Activated CD8-positive, alpha-beta memory T cell treated with anti-CD3 and anti-CD28 coated beads, Interleukin-2, amount 10 ng/mL, durations not matched to agents 7 days and 5 days (primary cell): Measurements from ENCODE around the gene EBF4. TPM values are rescaled to one million over a fixed set of nuclear protein-coding genes. Genes with fewer than 3 reads are reported as not detected.

Experiments used
- ATAC-seq: fragments of 150-1000 bp; cut with Tn5 transposase; one replicate; pipeline ENCODE4 v1.10.0; 2021; ENCODE audit warnings: moderate library complexity
- CTCF ChIA-PET: fragments of 350-600 bp; sonication (Branson Sonifier 250); formaldehyde crosslinking; loops from one replicate; lab custom pipeline; 2021; ENCODE audit warnings: antibody characterized with exemption; lab: Charles Lee
- DNase-seq: peaks from one replicate; pipeline ENCODE4 v3.0.0-alpha.2; 2020
- H3K27ac Mint-ChIP-seq: one replicate; pipeline ENCODE4 v1.8.0; 2021; ENCODE audit warnings: mild to moderate bottlenecking, mixed read lengths
- H3K27me3 Mint-ChIP-seq: one replicate; pipeline ENCODE4 v1.8.0; 2021; ENCODE audit warnings: mixed read lengths
- H3K36me3 Mint-ChIP-seq: one replicate; pipeline ENCODE4 v1.8.0; 2021; ENCODE audit warnings: mild to moderate bottlenecking, mixed read lengths
- H3K4me1 Mint-ChIP-seq: one replicate; pipeline ENCODE4 v1.8.0; 2021; ENCODE audit warnings: mixed read lengths
- H3K4me3 Mint-ChIP-seq: one replicate; pipeline ENCODE4 v1.8.0; 2021; ENCODE audit warnings: mild to moderate bottlenecking, moderate library complexity, mixed read lengths
- H3K9me3 Mint-ChIP-seq: one replicate; pipeline ENCODE4 v1.8.0; 2022; ENCODE audit warnings: low read depth, mixed read lengths
- total RNA-seq, 2 experiments: library from RNA; stranded (reverse); gene quantifications; one replicate each; pipeline ENCODE4 v1.2.3, GENCODE V29; 2021

Gene EBF4
- total RNA-seq, 2 experiments from 2014 or later = 1.3 to 3.1 TPM

- Mint-ChIP-seq H3K36me3 (no peaks in the 10 kb centered on the region), H3K4me1 (no peaks in the 10 kb centered on the region), H3K4me3 (no peak overlapping the region), H3K9me3 (no peaks in the 10 kb centered on the region), H3K27me3 (peaks cover 40% of the 10 kb centered on the region), H3K27ac (no peak overlapping the region)
- CTCF ChIA-PET = interaction anchor here (0.8 to 0.9 kb wide), 2 partner anchors 9 to 55 kb away, joined by 3 read pairs; no protein-coding TSS in a partner anchor
- ATAC-seq = no peak
- peak; percentile 36 for DNase-seq
Observed at GRCh38 chr20:2697768-2698167, 5.2 kb downstream of the EBF4 start.

- DNase-seq = peak; percentile 34
- peaks cover 40% of the 10 kb centered on the region for H3K27me3 Mint-ChIP-seq
- no peaks in the 10 kb centered on the region for H3K9me3 Mint-ChIP-seq
- H3K4me1 Mint-ChIP-seq = no peaks in the 10 kb centered on the region
- H3K36me3 Mint-ChIP-seq = no peaks in the 10 kb centered on the region
- CTCF ChIA-PET = interaction anchor here (0.9 to 2.5 kb wide), 3 partner anchors 10 to 43 kb away, joined by 3 to 9 read pairs (median 3); no protein-coding TSS in a partner anchor
- H3K27ac Mint-ChIP-seq = no peak overlapping the region
- no peak for ATAC-seq
- no peak overlapping the region for H3K4me3 Mint-ChIP-seq
Observed at GRCh38 chr20:2698186-2698817, 5.7 kb downstream of the EBF4 start.

DNA sequence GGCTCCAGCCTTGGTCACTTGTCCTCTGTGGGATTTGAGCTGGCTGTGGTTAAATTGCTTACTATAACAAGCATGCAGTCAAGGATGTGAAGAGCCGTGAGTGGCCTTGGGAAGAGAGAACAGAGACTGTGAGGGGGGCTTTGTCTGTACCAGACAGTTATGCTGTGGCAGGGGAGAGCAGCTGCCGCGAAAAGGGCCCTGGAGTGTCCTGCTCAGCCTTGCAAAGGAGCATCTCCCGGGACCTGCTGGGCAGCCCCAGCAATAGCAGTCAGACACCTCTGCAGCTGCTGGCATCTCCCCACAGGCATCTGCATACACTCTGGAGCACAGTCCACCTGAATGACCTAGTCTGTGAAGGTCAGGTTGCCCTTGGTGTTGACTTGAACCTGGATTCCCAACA lies 6.3 kb downstream of the EBF4 start:
- DNase-seq = peak; percentile 35
- Mint-ChIP-seq H3K4me3 (no peak overlapping the region), H3K27ac (no peak overlapping the region), H3K27me3 (peaks cover 39% of the 10 kb centered on the region), H3K9me3 (no peaks in the 10 kb centered on the region), H3K36me3 (no peaks in the 10 kb centered on the region), H3K4me1 (no peaks in the 10 kb centered on the region)
- CTCF ChIA-PET = interaction anchor here (0.9 to 2.5 kb wide), 4 partner anchors 11 to 45 kb away, joined by 3 to 9 read pairs (median 3); no protein-coding TSS in a partner anchor
- ATAC-seq = no peak

GRCh38 chr20:2699775-2700413 lies 7.3 kb downstream of the EBF4 start:
- DNase-seq = peak; percentile 35
- no peak for ATAC-seq
- CTCF ChIA-PET = interaction anchor here (1.1 to 2.5 kb wide), 3 partner anchors 12 to 53 kb away, joined by 3 to 9 read pairs (median 6); no protein-coding TSS in a partner anchor
- Mint-ChIP-seq H3K36me3 (no peaks in the 10 kb centered on the region), H3K27ac (no peak overlapping the region), H3K4me3 (no peak overlapping the region), H3K27me3 (peaks cover 29% of the 10 kb centered on the region), H3K4me1 (no peaks in the 10 kb centered on the region), H3K9me3 (no peaks in the 10 kb centered on the region)

DNA sequence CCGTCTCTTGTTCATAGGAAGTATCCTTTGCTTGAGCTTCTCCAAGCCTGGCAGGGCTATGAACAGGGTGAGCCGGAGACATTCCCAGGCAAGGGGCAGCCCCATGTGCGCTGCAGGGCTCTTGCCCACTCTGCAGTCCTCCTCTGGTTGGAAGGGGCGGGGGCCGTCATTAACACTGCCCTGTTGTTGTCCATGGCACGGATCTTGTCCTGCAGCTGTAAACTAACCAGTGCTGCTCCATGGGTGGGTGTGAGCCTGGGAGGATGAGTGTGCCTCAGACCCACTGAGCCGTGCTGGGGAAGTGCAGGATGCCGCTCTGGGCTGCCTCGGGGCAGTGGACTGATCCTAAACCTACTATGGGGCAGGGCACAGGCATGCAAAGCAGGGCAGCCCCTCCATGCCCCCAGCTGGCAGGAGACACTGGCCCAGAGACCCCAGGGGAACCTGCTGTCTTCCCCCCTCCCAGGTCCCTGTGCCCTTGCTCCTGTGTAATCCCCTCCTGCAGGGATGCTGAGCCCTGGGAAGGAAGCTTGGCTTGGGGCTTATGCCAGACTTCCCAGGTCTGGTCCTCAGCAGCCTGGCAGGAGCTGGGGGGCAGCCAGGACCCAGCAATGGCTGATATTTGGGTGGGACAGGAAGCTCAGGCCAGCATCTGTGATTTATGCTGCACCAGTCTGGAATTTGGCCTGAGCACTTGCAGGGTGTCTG lies 8.5 kb downstream of the EBF4 start:
- ATAC-seq (no peak), DNase-seq (no peak)
- Mint-ChIP-seq H3K4me1 (peaks cover 2% of the 10 kb centered on the region), H3K27me3 (peaks cover 17% of the 10 kb centered on the region), H3K9me3 (no peaks in the 10 kb centered on the region), H3K27ac (no peak overlapping the region), H3K36me3 (no peaks in the 10 kb centered on the region), H3K4me3 (no peak overlapping the region)
- CTCF ChIA-PET = interaction anchor here (1.6 to 2.5 kb wide), 4 partner anchors 13 to 52 kb away, joined by 4 to 9 read pairs (median 7); no protein-coding TSS in a partner anchor

GRCh38 chr20:2701671-2702081 lies 9.1 kb downstream of the EBF4 start:
- CTCF ChIA-PET = interaction anchor here (0.5 to 1.7 kb wide), 5 partner anchors 12 to 51 kb away, joined by 3 to 8 read pairs (median 4); no protein-coding TSS in a partner anchor
- no peak overlapping the region for H3K4me3 Mint-ChIP-seq
- no peak overlapping the region for H3K27ac Mint-ChIP-seq

DNA sequence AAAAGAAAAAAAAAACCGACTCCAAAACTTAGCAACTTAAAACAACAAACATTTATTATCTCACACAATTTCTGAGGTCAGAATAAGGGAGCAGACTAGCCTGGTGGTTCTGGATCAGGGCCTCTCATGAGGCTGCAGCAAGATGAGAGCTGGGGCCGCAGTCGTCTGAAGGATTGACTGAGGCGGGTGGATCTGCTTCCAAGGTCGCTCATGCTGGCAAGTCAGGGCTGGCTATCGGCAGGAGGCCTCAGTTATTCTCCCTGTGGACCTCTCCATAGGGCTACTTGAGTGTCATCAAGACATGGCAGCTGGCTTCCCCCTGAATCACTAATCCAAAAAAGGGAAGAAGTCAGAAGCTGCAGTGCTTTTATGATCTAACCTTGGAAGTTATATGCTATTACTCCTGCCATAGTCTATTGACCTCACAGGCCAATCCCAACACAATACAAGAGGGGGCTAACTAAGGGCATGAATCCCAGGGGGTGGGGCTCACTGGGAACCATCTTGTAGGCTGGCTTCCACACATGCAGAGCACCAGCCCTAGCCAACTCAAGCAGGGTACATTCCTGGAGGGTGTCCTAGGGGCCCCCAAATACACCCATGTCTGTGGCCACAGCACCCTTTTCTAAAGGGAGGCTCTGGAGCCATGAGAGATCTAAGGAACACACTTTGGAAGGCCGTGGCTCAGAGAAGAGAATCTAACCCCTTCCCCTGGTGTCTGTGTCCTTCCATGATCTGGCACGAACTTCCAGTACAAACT lies 11.3 kb downstream of the EBF4 start:
- H3K27me3 Mint-ChIP-seq = peaks cover 6% of the 10 kb centered on the region
- peaks cover 16% of the 10 kb centered on the region for H3K4me1 Mint-ChIP-seq
- no peak for ATAC-seq
- H3K4me3 Mint-ChIP-seq = no peak overlapping the region
- CTCF ChIA-PET = interaction anchor here (1.3 kb wide), 1 partner anchor 50 kb away, joined by 3 read pairs; no protein-coding TSS in a partner anchor
- no peak overlapping the region for H3K27ac Mint-ChIP-seq
- no peaks in the 10 kb centered on the region for H3K36me3 Mint-ChIP-seq
- no peaks in the 10 kb centered on the region for H3K9me3 Mint-ChIP-seq
- DNase-seq = no peak

More at GRCh38 chr20:2701671-2702081, 9.1 kb downstream of the EBF4 start:
- Mint-ChIP-seq H3K9me3 (no peaks in the 10 kb centered on the region), H3K4me1 (peaks cover 8% of the 10 kb centered on the region), H3K36me3 (no peaks in the 10 kb centered on the region), H3K27me3 (peaks cover 16% of the 10 kb centered on the region)
- DNase-seq (peak; percentile 39), ATAC-seq (no peak)

DNA sequence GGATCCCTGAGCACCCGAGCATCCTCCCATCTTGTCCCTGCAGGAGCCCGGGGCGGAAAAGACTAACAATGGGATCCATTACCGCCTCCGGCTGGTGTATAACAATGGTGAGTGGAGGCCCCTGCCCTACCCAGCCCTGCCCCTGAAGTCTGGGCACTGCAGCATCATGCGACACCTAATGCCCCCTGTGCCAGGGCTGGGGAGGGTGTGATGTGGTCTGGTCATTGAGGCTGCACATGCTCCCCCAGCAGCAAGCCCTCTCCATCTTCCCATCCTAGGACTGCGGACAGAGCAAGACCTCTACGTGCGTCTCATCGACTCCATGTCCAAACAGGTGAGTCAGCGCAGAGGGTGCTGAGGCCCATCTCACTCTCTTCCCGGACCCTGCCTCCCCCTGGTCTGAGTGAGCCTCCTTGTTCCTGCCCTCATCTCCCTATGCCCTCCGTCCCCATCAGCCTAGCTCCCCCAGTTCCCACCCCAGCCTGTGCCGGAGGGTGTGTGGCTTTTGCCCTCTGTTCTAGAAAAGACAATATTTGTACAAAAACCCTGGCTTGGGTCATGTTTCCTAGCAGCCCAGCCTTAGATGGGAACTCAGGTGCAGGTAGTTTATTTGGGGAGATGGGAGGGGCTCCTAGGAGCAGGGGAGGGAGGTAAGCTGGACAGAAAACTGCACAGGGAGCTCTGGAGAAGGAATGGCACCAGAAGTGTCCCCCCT lies 13.5 kb downstream of the EBF4 start:
- no peaks in the 10 kb centered on the region for H3K36me3 Mint-ChIP-seq
- H3K9me3 Mint-ChIP-seq = no peaks in the 10 kb centered on the region
- ATAC-seq = no peak
- peaks cover 8% of the 10 kb centered on the region for H3K27me3 Mint-ChIP-seq
- CTCF ChIA-PET = interaction anchor here (0.6 to 2.1 kb wide), 6 partner anchors 9 to 238 kb away, joined by 3 to 11 read pairs (median 6); no protein-coding TSS in a partner anchor
- H3K4me1 Mint-ChIP-seq = peaks cover 19% of the 10 kb centered on the region
- H3K4me3 Mint-ChIP-seq = no peak overlapping the region
- DNase-seq = no peak
- H3K27ac Mint-ChIP-seq = no peak overlapping the region

DNA sequence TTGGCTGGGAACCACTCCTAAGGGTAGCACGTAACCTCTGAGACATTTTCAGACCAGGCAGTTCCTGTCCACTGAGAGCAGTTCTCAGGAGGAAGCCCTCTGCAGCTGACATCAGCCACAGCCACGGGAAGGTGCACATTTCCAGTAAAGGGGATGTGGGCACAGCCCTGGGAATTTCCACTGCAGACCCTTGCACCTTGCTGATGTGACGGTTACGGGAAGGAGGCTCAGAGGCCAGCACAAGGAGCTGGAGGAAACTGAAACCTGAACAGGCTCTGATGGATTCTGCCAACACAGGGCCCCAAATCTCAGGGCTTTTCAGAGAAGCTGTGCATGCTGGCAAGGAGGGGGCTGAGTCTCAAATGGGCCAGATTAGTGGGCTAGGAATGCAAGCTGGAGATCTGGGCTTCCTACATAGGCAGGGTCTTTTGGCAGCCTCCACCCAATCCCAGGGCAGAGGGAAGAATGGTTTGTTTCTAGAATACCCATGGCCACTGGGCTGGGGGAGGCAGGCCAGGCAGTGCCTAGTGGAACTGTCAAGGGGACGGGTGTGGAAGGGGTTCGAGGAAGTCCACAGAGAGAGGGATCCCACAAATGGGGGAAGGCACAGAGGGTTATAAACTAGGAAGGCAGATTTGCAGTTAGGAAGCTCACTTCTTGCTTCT lies 14.2 kb downstream of the EBF4 start:
- peak; percentile 57 for DNase-seq
- no peaks in the 10 kb centered on the region for H3K36me3 Mint-ChIP-seq
- no peak overlapping the region for H3K4me3 Mint-ChIP-seq
- H3K27me3 Mint-ChIP-seq = peaks cover 8% of the 10 kb centered on the region
- CTCF ChIA-PET = interaction anchor here (0.6 to 2.1 kb wide), 9 partner anchors 10 to 145 kb away, joined by 3 to 11 read pairs (median 3); partner anchors contain the start of gene EBF4
- peaks cover 19% of the 10 kb centered on the region for H3K4me1 Mint-ChIP-seq
- peak; percentile 70 for ATAC-seq
- peak overlapping the region; percentile 61 for H3K27ac Mint-ChIP-seq
- H3K9me3 Mint-ChIP-seq = no peaks in the 10 kb centered on the region

DNA sequence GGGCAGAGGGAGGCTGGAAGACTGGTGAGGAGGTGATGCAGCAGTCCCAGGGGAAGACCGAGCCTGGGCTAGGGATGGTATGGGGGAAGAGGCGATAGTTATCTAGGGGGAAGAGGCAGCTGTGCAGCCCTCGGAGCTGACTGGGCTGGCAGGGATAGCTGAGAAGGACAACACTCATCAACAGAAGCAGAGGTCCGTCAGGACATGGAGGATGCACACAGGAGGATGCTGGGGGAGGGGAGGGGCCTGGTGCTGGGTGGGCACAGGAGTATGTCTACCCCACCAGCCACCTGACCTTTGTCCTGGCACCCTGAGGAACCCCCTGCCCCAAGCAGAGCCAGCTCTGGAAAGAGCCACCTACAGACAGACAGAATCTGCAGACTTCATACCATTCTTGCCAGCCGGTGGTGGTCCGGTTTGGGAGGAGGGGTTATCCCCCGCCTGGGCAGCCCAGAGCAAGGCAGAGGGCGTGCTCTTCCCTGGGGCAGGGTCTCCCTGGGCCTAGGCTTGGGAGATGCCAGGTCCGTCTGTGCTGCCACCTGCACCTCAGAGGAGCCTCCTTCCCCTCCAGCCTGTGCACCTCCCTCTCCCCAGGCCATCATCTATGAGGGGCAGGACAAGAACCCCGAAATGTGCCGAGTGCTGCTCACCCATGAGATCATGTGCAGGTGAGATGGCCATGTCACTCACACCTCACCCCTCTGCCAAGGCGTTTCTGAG lies 14.9 kb downstream of the EBF4 start:
- H3K9me3 Mint-ChIP-seq = no peaks in the 10 kb centered on the region
- H3K4me3 Mint-ChIP-seq = no peak overlapping the region
- H3K36me3 Mint-ChIP-seq = no peaks in the 10 kb centered on the region
- DNase-seq = no peak
- no peak for ATAC-seq
- H3K4me1 Mint-ChIP-seq = peaks cover 19% of the 10 kb centered on the region
- H3K27me3 Mint-ChIP-seq = peaks cover 8% of the 10 kb centered on the region
- H3K27ac Mint-ChIP-seq = peak overlapping the region; percentile 61
- CTCF ChIA-PET = interaction anchor here (0.6 to 2.1 kb wide), 9 partner anchors 11 to 145 kb away, joined by 3 to 11 read pairs (median 3); partner anchors contain the start of gene EBF4

DNA sequence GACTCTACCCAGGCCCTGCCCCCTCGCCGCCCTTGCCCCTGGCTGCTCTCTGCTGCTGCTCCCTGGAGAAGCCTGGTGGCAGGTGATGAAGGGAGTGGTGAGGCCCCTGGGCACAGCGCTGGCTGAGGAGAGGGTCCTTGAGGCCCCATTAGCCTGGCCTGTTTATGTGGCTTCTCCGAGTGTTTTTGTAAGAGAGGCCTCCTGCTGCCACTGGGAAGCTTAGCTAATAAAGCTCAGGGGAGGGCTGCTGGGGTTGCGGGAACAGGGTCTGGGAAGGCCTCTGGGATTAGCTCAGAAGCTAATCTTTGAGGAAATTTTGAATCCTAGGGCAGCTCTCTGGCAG lies 15.5 kb downstream of the EBF4 start:
- no peak for DNase-seq
- Mint-ChIP-seq H3K4me1 (peaks cover 19% of the 10 kb centered on the region), H3K27me3 (peaks cover 8% of the 10 kb centered on the region), H3K36me3 (no peaks in the 10 kb centered on the region), H3K4me3 (no peak overlapping the region), H3K9me3 (no peaks in the 10 kb centered on the region), H3K27ac (no peak overlapping the region)
- ATAC-seq = no peak
- CTCF ChIA-PET = interaction anchor here (1.1 to 1.3 kb wide), 2 partner anchors 19 to 46 kb away, joined by 3 to 4 read pairs; no protein-coding TSS in a partner anchor
